Smooth muscle cell (in vitro differentiated cells): ENCODE results near the gene IGBP1. TPM values are rescaled to one million over a fixed set of nuclear protein-coding genes. Genes with fewer than 3 reads are reported as not detected.

Experiments
- DNase-seq: peaks from one replicate; lab custom pipeline; 2025; ENCODE audit not compliant: unreplicated experiment; lab: John Stamatoyannopoulos, UW
- H2AFZ ChIP-seq: fragments of 200-600 bp; sonication (generic); 2 replicates; pipeline ENCODE4 v1.6.0; 2016; ENCODE audit warnings: antibody characterized with exemption, low read depth, mild to moderate bottlenecking
- H3F3A ChIP-seq: fragments of 200-600 bp; sonication (generic); 2 replicates; pipeline ENCODE4 v1.6.0; 2017; ENCODE audit warnings: antibody characterized with exemption, low read depth
- H3K27ac ChIP-seq: fragments of 200-600 bp; sonication (generic); 2 replicates; pipeline ENCODE4 v1.5.1; 2016; ENCODE audit warnings: low read depth, mild to moderate bottlenecking
- H3K27me3 ChIP-seq: fragments of 200-600 bp; sonication (generic); 2 replicates; pipeline ENCODE4 v1.6.1; 2016; ENCODE audit warnings: low read depth, mild to moderate bottlenecking
- H3K36me3 ChIP-seq: fragments of 200-600 bp; sonication (generic); 2 replicates; pipeline ENCODE4 v1.5.1; 2016; ENCODE audit warnings: low read depth
- H3K4me1 ChIP-seq: fragments of 200-600 bp; sonication (generic); 2 replicates; pipeline ENCODE4 v1.5.1; 2016; ENCODE audit warnings: low read depth
- H3K4me2 ChIP-seq: fragments of 200-600 bp; sonication (generic); 2 replicates; pipeline ENCODE4 v1.6.0; 2016; ENCODE audit warnings: mild to moderate bottlenecking
- H3K4me3 ChIP-seq: fragments of 200-600 bp; sonication (generic); 2 replicates; pipeline ENCODE4 v1.5.1; 2016; ENCODE audit warnings: mild to moderate bottlenecking
- H3K79me2 ChIP-seq: fragments of 200-600 bp; sonication (generic); 2 replicates; pipeline ENCODE4 v1.6.0; 2016; ENCODE audit warnings: low read depth, mild to moderate bottlenecking
- H3K9ac ChIP-seq: fragments of 200-600 bp; sonication (generic); 2 replicates; pipeline ENCODE4 v1.6.0; 2016; ENCODE audit warnings: low read depth
- H3K9me3 ChIP-seq: fragments of 200-600 bp; sonication (generic); replicated peaks from 2 replicates; pipeline ENCODE4 v1.5.1; 2016; ENCODE audit warnings: low read depth
- H4K20me1 ChIP-seq: fragments of 200-600 bp; sonication (generic); 2 replicates; pipeline ENCODE4 v1.6.0; 2016; ENCODE audit warnings: low read depth
- CTCF ChIP-seq: fragments of 200-600 bp; sonication (generic); IDR thresholded peaks from 2 replicates; pipeline ENCODE4 v1.5.1; 2017; ENCODE audit warnings: borderline replicate concordance, mild to moderate bottlenecking, antibody characterized with exemption; ENCODE audit not compliant: insufficient read depth, poor library complexity, severe bottlenecking
- WGBS: methylation state at CpG from one replicate; pipeline ENCODE4 v1.1.7; 2016; ENCODE audit warnings: low lambda C conversion rate; 5-methylcytosine and 5-hydroxymethylcytosine counted together
- polyA plus RNA-seq: library from polyadenylated mRNA; unstranded; fragments of >200 nt; fragmentation: Nextera tagmentation; extraction: Ambion mirVana; gene quantifications from 2 replicates; pipeline ENCODE4 v1.2.1, GENCODE V29; 2016
- total RNA-seq: library from RNA; depleted of rRNA; stranded (reverse); fragments of >200 nt; gene quantifications from 2 replicates; pipeline ENCODE4 v1.2.3, GENCODE V29; 2014

IGBP1 gene
- total and polyA plus RNA-seq, 2 experiments from 2014 or later, result 20.3 to 40.7 TPM

GRCh38 chrX:70166601-70167590, 33.6 kb downstream of the IGBP1 start:
- no peaks in the 10 kb centered on the region for H3F3A ChIP-seq
- no peak overlapping the region for H2AFZ ChIP-seq
- H3K4me1 ChIP-seq, result peaks cover 10% of the 10 kb centered on the region
- no peaks in the 10 kb centered on the region for H3K36me3 ChIP-seq
- no peak for DNase-seq
- H3K9me3 ChIP-seq, result no peaks in the 10 kb centered on the region
- WGBS, result 62% methylated on average over 19 of the region's 19 CpGs
- no peaks in the 10 kb centered on the region for H3K79me2 ChIP-seq
- H3K4me3 ChIP-seq, result no peak overlapping the region
- no peak for TF ChIP-seq CTCF
- peak overlapping the region; percentile 61 for H3K4me2 ChIP-seq
- H4K20me1 ChIP-seq, result no peaks in the 10 kb centered on the region
- H3K27ac ChIP-seq, result peak overlapping the region; percentile 91
- H3K9ac ChIP-seq, result no peak overlapping the region
- H3K27me3 ChIP-seq, result no peaks in the 10 kb centered on the region

- WGBS, result 46% methylated on average over 11 of the region's 11 CpGs
- Histone ChIP-seq H3K9me3 (no peaks in the 10 kb centered on the region), H3K4me3 (peak overlapping the region; percentile 2), H3K36me3 (no peaks in the 10 kb centered on the region), H3F3A (no peaks in the 10 kb centered on the region), H2AFZ (no peak overlapping the region), H3K27me3 (no peaks in the 10 kb centered on the region), H3K79me2 (no peaks in the 10 kb centered on the region), H3K27ac (peak overlapping the region; percentile 91), H3K9ac (no peak overlapping the region), H3K4me1 (peaks cover 13% of the 10 kb centered on the region), H4K20me1 (no peaks in the 10 kb centered on the region), H3K4me2 (peak overlapping the region; percentile 61)
- DNase-seq, result no peak
- TF ChIP-seq CTCF, result no peak
Measured at GRCh38 chrX:70168238-70169188, 35.3 kb downstream of the IGBP1 start.

GRCh38 chrX:70169281-70169680, 36.0 kb downstream of the IGBP1 start:
- Histone ChIP-seq H3K27me3 (no peaks in the 10 kb centered on the region), H3K4me2 (no peak overlapping the region), H3K4me1 (peaks cover 13% of the 10 kb centered on the region), H3F3A (no peaks in the 10 kb centered on the region), H3K36me3 (no peaks in the 10 kb centered on the region), H3K9ac (no peak overlapping the region), H4K20me1 (no peaks in the 10 kb centered on the region), H3K9me3 (no peaks in the 10 kb centered on the region), H3K27ac (peak overlapping the region; percentile 91), H3K79me2 (no peaks in the 10 kb centered on the region), H3K4me3 (no peak overlapping the region), H2AFZ (no peak overlapping the region)
- TF ChIP-seq CTCF, result no peak
- WGBS, result 78% methylated on average over 7 of the region's 7 CpGs
- DNase-seq, result no peak
